OCI-M2 (cell line): ENCODE results near the gene RAPSN.

Source experiments
- DNase-seq: peaks from one replicate; lab custom pipeline; 2025; ENCODE audit not compliant: unreplicated experiment; lab: John Stamatoyannopoulos, UW

The RAPSN gene

DNA sequence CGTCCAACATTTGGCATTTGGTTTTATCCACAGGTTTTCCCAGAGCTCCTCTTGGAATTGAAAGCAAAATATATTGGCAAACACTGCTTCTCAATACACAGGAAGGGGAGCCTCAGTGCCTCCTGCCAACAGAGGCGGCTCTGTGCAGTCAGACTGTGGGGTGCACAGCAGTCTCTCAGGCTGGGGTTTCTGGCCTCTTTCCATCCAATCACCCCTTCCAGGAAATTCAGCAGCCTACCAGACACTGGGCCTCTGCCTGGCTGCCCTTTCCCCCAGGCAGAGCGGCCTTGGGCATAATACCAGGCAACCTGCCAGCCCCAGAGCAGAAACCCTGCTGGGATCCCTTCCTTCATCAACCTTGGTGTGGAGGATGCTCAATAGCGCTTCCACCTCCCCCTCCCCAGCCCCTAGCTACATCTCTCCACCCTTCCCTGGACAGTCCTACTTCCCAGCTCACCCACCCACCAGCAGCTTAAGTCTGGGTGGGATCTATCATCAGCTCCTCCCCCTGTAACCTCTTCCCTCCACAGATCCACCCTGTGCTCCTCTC lies 17.8 kb upstream of the RAPSN start:
- no peak for DNase-seq

- DNase-seq = no peak
These were observed 17.3 kb upstream of the RAPSN start for GRCh38 chr11:47466201-47466600.

DNA sequence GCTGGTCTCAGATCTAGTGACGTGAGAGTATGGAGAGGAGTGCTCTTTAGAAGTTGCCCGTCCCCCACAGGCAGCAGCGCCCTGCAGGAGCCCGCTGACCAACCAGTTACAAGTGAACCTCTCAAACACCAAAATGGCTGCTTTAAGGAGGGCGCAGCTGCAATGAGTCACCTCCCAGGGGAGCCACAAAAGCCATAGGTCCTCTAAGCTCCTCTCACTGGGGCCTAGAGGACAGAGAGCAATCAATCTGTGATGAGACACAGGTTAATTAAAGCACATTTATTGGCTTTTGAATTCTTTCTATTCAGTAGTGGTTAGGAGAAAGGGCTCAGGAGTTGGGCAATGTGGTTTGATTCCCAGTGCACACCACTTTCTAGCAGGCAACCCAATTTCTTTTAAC lies 15.5 kb upstream of the RAPSN start:
- no peak for DNase-seq

DNA sequence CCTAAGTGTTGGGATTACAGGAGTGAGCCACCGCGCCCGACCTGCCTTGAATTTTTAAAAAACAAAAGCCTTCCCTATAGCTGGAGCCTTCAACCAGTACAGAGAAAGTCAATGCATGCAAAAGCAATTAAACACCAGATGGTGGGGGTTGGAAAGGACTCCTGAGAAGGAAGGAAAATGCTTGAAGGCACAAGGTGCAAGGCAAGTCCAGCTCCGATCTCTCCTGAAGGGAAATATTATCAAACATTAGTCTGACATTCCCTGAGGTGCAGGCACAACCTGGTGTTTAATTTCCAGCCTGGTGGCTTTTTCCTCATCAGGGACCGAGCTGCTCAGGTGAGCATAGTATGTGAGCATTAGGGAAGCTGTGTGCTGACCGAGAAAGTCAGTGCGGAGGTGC lies 12.9 kb upstream of the RAPSN start:
- DNase-seq = no peak

- DNase-seq = no peak
These were observed 11.8 kb upstream of the RAPSN start for GRCh38 chr11:47460571-47461235.

- peak; percentile 57 for DNase-seq
These were observed 5.3 kb upstream of the RAPSN start for GRCh38 chr11:47454258-47454671.

DNA sequence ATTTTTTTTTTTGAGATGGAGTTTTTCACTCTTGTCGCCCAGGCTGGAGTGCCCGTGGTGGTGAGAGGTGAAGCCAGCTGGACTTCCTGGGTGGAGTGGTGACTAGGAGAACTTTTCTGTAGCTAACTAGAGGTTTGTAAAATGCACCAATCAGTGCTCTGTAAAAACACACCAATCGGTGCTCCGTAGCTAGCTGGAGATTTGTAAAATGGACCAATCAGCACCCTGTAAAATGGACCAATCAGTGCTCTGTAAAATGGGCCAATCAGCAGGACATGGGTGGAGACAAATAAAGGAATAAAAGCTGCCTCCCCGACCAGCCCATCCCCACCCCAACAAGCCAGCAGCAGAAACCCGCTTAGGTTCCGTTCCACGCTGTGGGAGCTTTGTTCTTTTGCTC lies 4.4 kb upstream of the RAPSN start:
- DNase-seq = no peak

- DNase-seq = no peak
These were observed 3.1 kb upstream of the RAPSN start for GRCh38 chr11:47451990-47452389.

DNA sequence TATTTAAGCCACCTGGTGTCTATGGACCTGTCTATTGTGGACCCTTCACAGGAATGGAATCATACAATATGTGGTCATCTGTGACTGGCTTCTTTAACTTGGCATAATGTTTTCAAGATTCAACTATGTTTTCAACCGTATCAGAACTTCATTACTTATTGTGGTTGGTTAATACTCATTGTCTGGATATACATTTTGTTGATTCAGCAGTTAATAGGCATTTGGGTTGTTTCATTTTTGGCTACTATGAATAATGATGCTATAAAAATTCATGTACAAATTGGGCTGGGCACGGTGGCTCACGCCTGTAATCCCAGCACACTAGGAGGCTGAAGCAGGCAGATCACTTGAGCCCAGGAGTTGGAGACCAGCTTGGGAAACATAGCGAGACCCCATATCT lies 2.5 kb upstream of the RAPSN start:
- DNase-seq = no peak

DNA sequence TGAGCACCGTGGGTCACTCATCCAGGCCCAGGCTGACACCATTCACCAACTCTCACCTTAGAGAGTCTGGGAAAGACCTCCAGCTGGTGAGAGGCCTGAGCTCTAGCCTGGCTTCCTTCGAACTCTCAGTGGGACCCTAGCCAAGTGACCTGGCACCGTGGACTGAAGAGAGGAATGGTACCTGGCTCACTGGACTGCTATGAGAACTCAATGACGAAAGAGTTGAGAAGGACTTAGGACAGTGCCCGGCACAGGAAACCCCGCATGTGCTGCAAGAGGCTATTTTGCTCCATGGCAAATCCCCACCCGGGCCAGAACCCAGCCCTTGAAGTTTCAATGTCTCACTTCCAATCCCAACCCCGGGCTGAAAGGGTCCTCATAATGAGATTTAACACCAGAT lies 605 bp upstream of the RAPSN start:
- DNase-seq = no peak

DNA sequence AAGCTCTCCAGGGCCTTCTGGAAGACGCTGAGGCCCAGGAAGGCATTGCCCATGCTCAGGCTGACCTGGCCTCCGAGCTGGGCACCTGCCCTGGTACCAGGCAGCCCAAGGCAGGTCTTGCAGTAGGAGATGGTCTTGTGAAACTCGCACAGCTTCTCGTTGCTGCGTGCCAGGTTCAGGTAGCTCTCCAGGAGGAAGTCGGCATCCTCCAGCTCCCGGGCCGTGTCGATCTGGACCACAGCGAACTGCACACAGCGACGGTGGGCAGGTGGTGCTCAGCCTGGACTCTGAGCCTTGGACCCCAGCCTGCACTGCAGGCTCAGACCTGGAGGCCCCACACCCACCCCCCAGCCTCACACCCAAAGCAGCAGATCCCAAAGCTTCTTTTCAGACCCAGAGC lies 1.0 kb downstream of the RAPSN start:
- no peak for DNase-seq

- DNase-seq = no peak
These were observed 2.1 kb downstream of the RAPSN start for GRCh38 chr11:47446833-47447232.

DNA sequence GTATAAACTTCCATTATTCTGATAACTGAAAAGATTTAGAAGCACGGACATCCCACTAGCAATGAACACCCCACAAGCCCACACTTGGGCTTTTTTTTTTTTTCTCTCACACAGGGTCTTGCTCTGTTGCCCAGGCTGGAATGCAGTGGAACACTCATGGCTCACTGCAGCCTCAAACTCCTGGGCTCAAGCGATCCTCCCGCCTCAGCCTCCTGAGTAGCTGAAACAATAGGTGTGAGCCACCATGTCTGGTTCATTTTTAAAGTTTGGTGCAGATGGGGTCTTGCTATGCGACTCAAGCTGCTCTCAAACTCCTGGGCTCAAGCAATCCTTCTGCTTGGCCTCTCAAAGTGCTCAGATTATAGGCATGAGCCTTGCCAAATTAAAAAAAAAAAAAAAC lies 3.1 kb downstream of the RAPSN start:
- no peak for DNase-seq

DNA sequence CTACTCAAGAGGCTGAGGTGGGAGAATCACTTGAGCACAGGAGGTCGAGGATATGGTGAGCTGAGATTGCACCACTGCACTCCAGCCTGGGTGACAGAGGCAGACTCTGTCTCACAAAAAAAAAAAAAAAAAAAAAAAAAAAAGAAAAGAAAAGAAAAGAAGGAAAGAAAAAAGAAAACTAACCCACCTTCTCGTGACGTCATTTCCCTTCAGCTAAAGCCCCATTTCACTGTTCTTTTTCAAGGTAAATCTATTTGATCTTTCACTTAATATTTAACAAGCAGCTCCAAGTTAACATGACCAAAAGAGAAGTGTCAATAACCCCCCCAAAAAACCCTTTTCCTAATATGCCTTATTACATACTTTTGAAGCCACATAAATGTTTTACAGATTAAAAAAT lies 5.1 kb downstream of the RAPSN start:
- no peak for DNase-seq

GRCh38 chr11:47443028-47443700 lies 5.8 kb downstream of the RAPSN start:
- DNase-seq = no peak

DNA sequence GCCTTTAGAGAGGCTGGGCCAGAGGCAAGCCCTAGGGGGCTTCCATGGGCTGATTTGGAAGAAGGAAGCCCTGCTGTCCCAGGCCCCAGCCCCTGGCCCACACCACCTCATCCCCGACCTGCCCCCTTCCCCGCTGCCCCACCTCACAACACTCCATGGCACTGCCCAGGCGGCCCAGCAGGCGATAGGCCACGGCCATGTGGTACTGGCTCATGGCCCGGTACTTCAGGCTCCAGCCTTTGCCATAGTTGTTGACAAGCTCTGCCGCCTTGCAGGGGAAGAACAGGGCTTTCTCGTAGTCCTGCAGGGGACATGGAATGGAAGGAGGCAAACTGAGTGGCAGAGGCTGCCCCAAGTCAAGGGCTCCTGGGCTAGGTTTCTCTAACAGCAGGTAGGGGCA lies 6.4 kb downstream of the RAPSN start:
- no peak for DNase-seq

- no peak for DNase-seq
These were observed 7.5 kb downstream of the RAPSN start for GRCh38 chr11:47441421-47441820.

- DNase-seq = no peak
These were observed 8.9 kb downstream of the RAPSN start for GRCh38 chr11:47440054-47440476.

DNA sequence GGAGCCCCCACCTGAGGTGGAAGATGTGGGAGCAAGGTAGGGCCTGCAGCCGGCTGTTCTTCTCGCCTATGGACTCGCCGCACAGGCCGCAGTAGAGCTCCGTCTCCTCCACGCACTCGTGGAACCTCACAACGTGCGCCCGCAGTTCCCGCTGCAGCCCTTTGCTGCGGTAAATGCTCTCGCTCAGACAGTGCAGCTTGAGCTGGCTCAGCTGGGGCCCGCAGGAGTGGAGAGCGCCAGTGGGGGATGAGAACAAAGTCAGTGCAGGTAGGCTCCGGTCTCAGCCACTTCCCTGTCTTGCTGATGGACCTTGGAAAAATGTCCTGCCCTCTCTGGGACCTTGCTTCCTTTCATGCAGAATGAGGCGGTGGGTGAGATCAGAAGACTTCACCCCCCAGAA lies 10.2 kb downstream of the RAPSN start:
- DNase-seq = no peak

- no peak for DNase-seq
These were observed 11.1 kb downstream of the RAPSN start for GRCh38 chr11:47437746-47438418.

DNA sequence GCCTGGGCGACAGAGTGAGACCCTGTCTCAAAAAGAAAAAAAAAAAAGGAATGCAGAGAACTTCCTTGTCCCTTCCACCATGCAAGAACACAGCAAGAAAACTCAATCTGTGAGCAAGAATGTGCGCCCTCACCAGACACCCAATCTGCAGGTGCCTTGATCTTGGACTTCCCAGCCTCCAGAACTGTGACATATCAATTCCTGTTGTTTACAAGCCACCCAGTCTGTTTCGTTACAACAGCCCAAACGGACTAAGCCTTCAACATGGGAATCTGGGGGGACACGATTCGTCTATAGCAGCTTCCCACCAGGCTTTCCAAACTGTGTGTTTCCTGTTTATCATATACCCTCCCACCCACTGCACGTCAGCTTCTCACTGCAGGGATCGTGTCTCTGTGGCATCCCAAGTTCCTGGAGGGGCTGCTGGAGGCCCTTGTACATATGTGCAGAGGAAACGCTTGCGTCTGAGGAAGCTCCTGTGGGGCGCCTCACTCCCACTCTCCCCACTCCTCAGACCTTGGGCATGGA lies 11.7 kb downstream of the RAPSN start:
- DNase-seq = no peak

GRCh38 chr11:47436726-47437125 lies 12.2 kb downstream of the RAPSN start:
- no peak for DNase-seq
